MM.1S (cell line): ENCODE measurements around the gene ZC3H4.

Experiments
- EZH2 ChIP-seq: fragments of 300-600 bp; sonication (generic); optimal IDR thresholded peaks from 2 replicates; pipeline ENCODE3; 2017; ENCODE audit warnings: low read depth, mild to moderate bottlenecking, antibody characterized with exemption, low read length, mixed read lengths
- TF ChIP-seq, protein P1 (sequence below): fragments of 300-600 bp; sonication (generic); IDR thresholded peaks from 2 replicates; pipeline ENCODE4 v1.5.1; 2016; ENCODE audit warnings: antibody characterized with exemption, low read length, mixed read lengths

- TF ChIP-seq, protein P1, sequence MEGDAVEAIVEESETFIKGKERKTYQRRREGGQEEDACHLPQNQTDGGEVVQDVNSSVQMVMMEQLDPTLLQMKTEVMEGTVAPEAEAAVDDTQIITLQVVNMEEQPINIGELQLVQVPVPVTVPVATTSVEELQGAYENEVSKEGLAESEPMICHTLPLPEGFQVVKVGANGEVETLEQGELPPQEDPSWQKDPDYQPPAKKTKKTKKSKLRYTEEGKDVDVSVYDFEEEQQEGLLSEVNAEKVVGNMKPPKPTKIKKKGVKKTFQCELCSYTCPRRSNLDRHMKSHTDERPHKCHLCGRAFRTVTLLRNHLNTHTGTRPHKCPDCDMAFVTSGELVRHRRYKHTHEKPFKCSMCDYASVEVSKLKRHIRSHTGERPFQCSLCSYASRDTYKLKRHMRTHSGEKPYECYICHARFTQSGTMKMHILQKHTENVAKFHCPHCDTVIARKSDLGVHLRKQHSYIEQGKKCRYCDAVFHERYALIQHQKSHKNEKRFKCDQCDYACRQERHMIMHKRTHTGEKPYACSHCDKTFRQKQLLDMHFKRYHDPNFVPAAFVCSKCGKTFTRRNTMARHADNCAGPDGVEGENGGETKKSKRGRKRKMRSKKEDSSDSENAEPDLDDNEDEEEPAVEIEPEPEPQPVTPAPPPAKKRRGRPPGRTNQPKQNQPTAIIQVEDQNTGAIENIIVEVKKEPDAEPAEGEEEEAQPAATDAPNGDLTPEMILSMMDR, result no peak
- TF ChIP-seq EZH2, result no peak
Observed at GRCh38 chr19:47107202-47107952, 6.2 kb downstream of the ZC3H4 start.
